Activated CD8-positive, alpha-beta T cell treated with anti-CD3 and anti-CD28 coated beads for 36 hours (primary cell): Measurements from ENCODE around the gene TYK2. TPM values are rescaled to one million over a fixed set of nuclear protein-coding genes. Genes with fewer than 3 reads are reported as not detected.

ENCODE experiments used
- ATAC-seq: fragments of 200-7000 bp; cut with Tn5 transposase; one replicate; pipeline ENCODE4 v1.10.0; 2021; ENCODE audit warnings: mild to moderate bottlenecking, moderate library complexity
- CTCF ChIA-PET: fragments of 350-600 bp; sonication (Branson Sonifier 250); formaldehyde crosslinking; loops from one replicate; lab custom pipeline; 2021; ENCODE audit warnings: antibody characterized with exemption; lab: Charles Lee
- POLR2A ChIA-PET: fragments of 350-600 bp; sonication (Branson Sonifier 250); formaldehyde crosslinking; loops from one replicate; lab custom pipeline; 2021; ENCODE audit warnings: antibody characterized with exemption; lab: Charles Lee
- DNase-seq: peaks from one replicate; pipeline ENCODE4 v3.0.0-alpha.2; 2020
- H3K27ac Mint-ChIP-seq: one replicate; pipeline ENCODE4 v1.8.0; 2021; ENCODE audit warnings: mild to moderate bottlenecking, mixed read lengths
- H3K27me3 Mint-ChIP-seq: one replicate; pipeline ENCODE4 v1.8.0; 2021; ENCODE audit warnings: mixed read lengths
- H3K36me3 Mint-ChIP-seq: one replicate; pipeline ENCODE4 v1.8.0; 2021; ENCODE audit warnings: low read depth, mixed read lengths
- H3K4me1 Mint-ChIP-seq: one replicate; pipeline ENCODE4 v1.8.0; 2021; ENCODE audit warnings: low read depth, mixed read lengths
- H3K4me3 Mint-ChIP-seq: one replicate; pipeline ENCODE4 v1.8.0; 2021; ENCODE audit warnings: mild to moderate bottlenecking, moderate library complexity, mixed read lengths
- H3K9me3 Mint-ChIP-seq: one replicate; pipeline ENCODE4 v1.8.0; 2021; ENCODE audit warnings: mixed read lengths
- intact Hi-C: fragments of 100-400 bp; cut with micrococcal nuclease; formaldehyde crosslinking; loops from one replicate; pipeline ENCODE4 v1.10.0; 2022
- total RNA-seq, 2 experiments: library from RNA; stranded (reverse); gene quantifications; one replicate each; pipeline ENCODE4 v1.2.3, GENCODE V29; 2021
- TF ChIP-seq, protein P1 (sequence below): fragments of 200-600 bp; IDR thresholded peaks from one replicate; pipeline ENCODE4 v1.8.0; 2022; ENCODE audit warnings: antibody characterized with exemption, mild to moderate bottlenecking

TYK2 gene
- total RNA-seq, 2 experiments from 2014 or later: 143 TPM

DNA sequence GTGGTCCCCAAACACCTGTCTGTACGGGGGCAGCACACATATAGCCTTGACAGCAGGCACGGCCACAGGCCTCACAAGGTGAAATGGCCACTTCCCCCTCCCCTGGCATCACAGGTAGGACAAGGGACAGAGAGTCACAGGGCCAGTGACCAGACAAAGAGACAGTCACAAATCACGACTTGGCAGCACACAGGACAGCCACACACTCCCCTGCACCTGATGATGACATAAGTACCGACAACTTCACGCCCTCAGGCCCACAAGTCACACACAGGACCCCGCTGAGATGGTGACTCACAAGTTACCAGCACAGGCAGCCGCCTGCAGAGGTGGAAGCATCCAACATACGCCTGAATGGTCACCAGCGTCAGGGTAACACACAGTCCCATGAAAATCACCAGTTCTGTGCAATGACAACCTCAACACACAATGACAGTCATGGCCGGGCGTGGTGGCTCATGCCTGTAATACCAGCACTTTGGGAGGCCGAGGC is 16.5 kb downstream of the TYK2 start:
- no peaks in the 10 kb centered on the region for H3K27me3 Mint-ChIP-seq
- ATAC-seq: peak; percentile 21
- ChIA-PET POLR2A (no interaction called here), CTCF (no interaction called here)
- intact Hi-C loops: no loop called here
- no peak for DNase-seq
- no peaks in the 10 kb centered on the region for H3K9me3 Mint-ChIP-seq
- TF ChIP-seq, protein P1, sequence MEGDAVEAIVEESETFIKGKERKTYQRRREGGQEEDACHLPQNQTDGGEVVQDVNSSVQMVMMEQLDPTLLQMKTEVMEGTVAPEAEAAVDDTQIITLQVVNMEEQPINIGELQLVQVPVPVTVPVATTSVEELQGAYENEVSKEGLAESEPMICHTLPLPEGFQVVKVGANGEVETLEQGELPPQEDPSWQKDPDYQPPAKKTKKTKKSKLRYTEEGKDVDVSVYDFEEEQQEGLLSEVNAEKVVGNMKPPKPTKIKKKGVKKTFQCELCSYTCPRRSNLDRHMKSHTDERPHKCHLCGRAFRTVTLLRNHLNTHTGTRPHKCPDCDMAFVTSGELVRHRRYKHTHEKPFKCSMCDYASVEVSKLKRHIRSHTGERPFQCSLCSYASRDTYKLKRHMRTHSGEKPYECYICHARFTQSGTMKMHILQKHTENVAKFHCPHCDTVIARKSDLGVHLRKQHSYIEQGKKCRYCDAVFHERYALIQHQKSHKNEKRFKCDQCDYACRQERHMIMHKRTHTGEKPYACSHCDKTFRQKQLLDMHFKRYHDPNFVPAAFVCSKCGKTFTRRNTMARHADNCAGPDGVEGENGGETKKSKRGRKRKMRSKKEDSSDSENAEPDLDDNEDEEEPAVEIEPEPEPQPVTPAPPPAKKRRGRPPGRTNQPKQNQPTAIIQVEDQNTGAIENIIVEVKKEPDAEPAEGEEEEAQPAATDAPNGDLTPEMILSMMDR: no peak
- H3K4me1 Mint-ChIP-seq: peaks cover 4% of the 10 kb centered on the region
- peaks cover 27% of the 10 kb centered on the region for H3K36me3 Mint-ChIP-seq
- no peak overlapping the region for H3K4me3 Mint-ChIP-seq
- no peak overlapping the region for H3K27ac Mint-ChIP-seq

- no peaks in the 10 kb centered on the region for H3K27me3 Mint-ChIP-seq
- no peaks in the 10 kb centered on the region for H3K4me1 Mint-ChIP-seq
- no peak overlapping the region for H3K27ac Mint-ChIP-seq
- TF ChIP-seq, protein P1: no peak
- DNase-seq: no peak
- CTCF ChIA-PET: no interaction called here
- H3K36me3 Mint-ChIP-seq: peaks cover 20% of the 10 kb centered on the region
- intact Hi-C loops: no loop called here
- no peak overlapping the region for H3K4me3 Mint-ChIP-seq
- POLR2A ChIA-PET: interaction anchor here (1.3 to 1.5 kb wide), 2 partner anchors 8 to 18 kb away, joined by 3 to 4 read pairs; no protein-coding TSS in a partner anchor
- H3K9me3 Mint-ChIP-seq: no peaks in the 10 kb centered on the region
- ATAC-seq: no peak
Measured at GRCh38 chr19:10362259-10362658, 18.1 kb downstream of the TYK2 start.

DNA sequence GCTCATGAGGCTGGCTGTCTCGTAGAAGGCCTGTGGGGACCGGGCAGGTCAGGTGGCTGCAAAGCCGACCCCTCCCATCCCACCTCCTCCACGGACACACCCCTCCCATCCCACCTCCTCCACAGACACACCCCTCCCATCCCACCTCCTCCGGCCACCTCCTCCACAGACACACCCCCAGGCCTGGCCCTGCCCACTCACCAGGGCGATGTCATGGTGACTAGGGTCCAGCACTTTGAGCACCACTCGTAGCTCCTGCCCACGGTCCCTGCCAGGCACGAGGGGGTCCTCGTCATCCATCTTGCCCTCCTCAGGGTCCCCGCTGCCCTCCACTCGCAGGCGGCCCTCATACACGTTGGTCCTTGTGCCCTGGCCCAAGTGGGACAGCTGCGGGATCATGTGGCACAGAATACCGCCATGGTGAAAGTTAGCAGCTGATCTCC is 18.8 kb downstream of the TYK2 start:
- ATAC-seq: no peak
- H3K4me3 Mint-ChIP-seq: no peak overlapping the region
- H3K27me3 Mint-ChIP-seq: no peaks in the 10 kb centered on the region
- TF ChIP-seq, protein P1: no peak
- H3K9me3 Mint-ChIP-seq: no peaks in the 10 kb centered on the region
- ChIA-PET CTCF (interaction anchor here (1.0 kb wide), 1 partner anchor 27 kb away, joined by 3 read pairs; no protein-coding TSS in a partner anchor), POLR2A (interaction anchor here (1.0 to 1.5 kb wide), 2 partner anchors 17 to 26 kb away, joined by 3 to 4 read pairs; no protein-coding TSS in a partner anchor)
- H3K36me3 Mint-ChIP-seq: peaks cover 17% of the 10 kb centered on the region
- H3K4me1 Mint-ChIP-seq: no peaks in the 10 kb centered on the region
- intact Hi-C loops: no loop called here
- no peak for DNase-seq
- no peak overlapping the region for H3K27ac Mint-ChIP-seq

- Mint-ChIP-seq H3K4me3 (no peak overlapping the region), H3K9me3 (no peaks in the 10 kb centered on the region), H3K4me1 (no peaks in the 10 kb centered on the region), H3K27ac (no peak overlapping the region), H3K36me3 (peaks cover 26% of the 10 kb centered on the region), H3K27me3 (no peaks in the 10 kb centered on the region)
- intact Hi-C loops: no loop called here
- DNase-seq (no peak), ATAC-seq (no peak)
- TF ChIP-seq, protein P1: no peak
- CTCF ChIA-PET: no interaction called here
- POLR2A ChIA-PET: no interaction called here
Measured at GRCh38 chr19:10356431-10356830, 23.9 kb downstream of the TYK2 start.

DNA sequence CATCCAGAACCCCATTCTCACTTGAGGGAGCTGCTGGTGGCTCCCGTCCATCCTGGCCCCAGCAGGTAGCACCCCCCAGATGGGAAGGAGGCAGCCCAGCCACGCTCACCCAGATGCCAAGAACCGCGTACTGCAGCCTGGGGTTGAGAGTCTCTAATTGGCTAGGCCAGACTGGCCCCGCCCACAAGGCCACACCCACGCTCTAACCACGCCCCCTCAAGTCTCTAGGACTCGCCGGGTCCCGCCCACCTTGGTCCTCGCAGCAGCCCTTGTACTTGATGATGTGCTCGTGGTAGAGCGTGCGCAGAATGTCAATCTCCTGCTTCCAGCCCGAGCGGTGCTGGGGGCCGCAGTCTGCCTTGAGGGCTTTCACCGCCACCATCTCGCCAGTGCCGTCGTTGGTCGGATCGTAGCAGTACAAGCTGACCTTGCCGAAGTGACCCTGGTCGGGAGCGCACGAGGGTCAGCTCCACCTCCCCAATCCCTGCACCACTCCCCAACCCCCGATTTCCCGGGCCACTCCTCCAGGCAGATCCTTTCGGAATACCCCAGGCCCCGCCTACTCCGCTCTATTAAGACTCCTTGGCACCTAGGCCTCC is 26.5 kb downstream of the TYK2 start:
- Mint-ChIP-seq H3K4me1 (no peaks in the 10 kb centered on the region), H3K4me3 (no peak overlapping the region), H3K27me3 (no peaks in the 10 kb centered on the region), H3K36me3 (peaks cover 27% of the 10 kb centered on the region), H3K9me3 (no peaks in the 10 kb centered on the region), H3K27ac (no peak overlapping the region)
- peak; percentile 80 for ATAC-seq
- POLR2A ChIA-PET: interaction anchor here (0.8 to 1.5 kb wide), 4 partner anchors 9 to 83 kb away, joined by 3 read pairs; no protein-coding TSS in a partner anchor
- DNase-seq: peak; percentile 71
- CTCF ChIA-PET: interaction anchor here (1.2 kb wide), 1 partner anchor 35 kb away, joined by 3 read pairs; no protein-coding TSS in a partner anchor
- intact Hi-C loops: no loop called here
- TF ChIP-seq, protein P1: no peak
